ENCODE measurements around the gene ITGA6. TPM values are rescaled to one million over a fixed set of nuclear protein-coding genes. Genes with fewer than 3 reads are reported as not detected.

ITGA6 gene
- polyA plus RNA-seq, 1 experiment: 14.8 TPM

DNA sequence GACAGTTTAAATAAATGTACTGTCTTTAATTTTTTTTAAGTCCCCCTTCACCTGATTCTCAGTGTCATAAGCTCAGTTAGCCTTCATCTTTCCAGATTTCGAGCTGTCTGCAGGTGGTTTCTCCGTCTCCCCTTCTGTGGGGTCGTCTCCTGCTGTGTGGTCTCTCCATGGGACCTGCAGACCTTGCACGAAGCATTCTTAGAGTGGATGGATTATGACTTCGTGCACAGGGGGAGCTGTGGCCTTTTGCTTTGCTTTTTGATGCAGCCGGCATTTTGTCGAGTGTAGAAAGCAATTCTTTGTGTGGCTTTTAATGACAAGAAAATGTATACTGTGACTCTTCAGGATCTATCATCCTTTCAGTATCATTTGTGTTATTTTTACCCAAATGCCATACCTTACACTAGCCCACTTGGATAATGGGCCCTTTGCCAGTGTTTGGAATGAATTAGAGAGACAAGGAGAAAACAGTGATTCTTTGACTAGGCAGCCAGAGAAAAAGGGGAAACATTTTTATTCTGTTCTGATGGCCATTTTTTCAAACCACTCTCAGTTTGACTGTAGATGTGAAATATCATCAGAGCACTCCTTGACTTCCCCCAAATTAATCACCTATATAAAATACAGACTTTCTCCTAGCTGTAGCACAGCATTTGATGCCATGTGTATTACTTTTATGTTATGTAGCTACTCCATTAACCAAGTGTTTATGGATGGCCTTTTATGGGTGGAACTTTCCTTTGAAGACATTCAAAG, 54.3 kb downstream of the ITGA6 start:
- no peaks in the 10 kb centered on the region for H3K27me3 ChIP-seq (ENCODE audit: control insufficient read depth, insufficient read depth, low read length)
- TF ChIP-seq CTCF (IDR thresholded peaks at IDR 0.05; ENCODE audit: low read depth, low read length): 0 out of 2 replicates have a peak, but pooled peaks have one; percentile 10
- H3K9me3 ChIP-seq (ENCODE audit: control insufficient read depth, insufficient read depth, low read length): no peaks in the 10 kb centered on the region
- ChIA-PET CTCF (interaction anchor here (0.7 to 3.7 kb wide), 6 partner anchors 10 to 778 kb away, joined by 3 to 20 read pairs (median 4); no protein-coding TSS in a partner anchor), POLR2A (no interaction called here)
- H3K27ac ChIP-seq (ENCODE audit: low read depth, low read length): no peak overlapping the region
- no peak for DNase-seq (ENCODE audit: low read depth, low spot score)
- no peak overlapping the region for H3K4me3 ChIP-seq (ENCODE audit: low read depth, low read length)

DNA sequence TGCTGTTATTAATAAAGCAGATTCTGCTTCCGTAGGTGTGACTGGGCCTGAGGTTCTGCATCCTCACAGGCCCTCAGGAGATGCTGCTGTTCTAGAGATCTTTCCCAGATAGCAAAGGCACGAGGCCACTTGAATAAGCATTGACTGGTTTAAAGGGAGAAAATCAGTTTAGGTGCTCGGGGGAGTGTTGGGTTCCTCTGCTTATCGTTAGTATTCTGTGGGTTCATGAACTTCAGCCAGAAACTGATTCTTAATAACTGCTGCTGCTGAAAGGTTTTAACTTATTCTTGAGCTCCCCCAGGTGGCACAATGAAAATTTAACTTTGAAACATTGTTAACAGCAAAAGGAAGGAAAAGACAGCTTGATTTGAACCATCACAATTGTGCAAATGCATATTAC, 56.9 kb downstream of the ITGA6 start:
- no peak overlapping the region for H3K4me3 ChIP-seq (ENCODE audit: low read depth, low read length)
- TF ChIP-seq CTCF (IDR thresholded peaks at IDR 0.05; ENCODE audit: low read depth, low read length): peak; percentile 41; the same call in 1 of the 2 replicates
- H3K27me3 ChIP-seq (ENCODE audit: control insufficient read depth, insufficient read depth, low read length): no peaks in the 10 kb centered on the region
- ChIA-PET CTCF (interaction anchor here (0.6 to 3.7 kb wide), 16 partner anchors 8 to 910 kb away, joined by 3 to 20 read pairs (median 4); no protein-coding TSS in a partner anchor), POLR2A (no interaction called here)
- no peak overlapping the region for H3K27ac ChIP-seq (ENCODE audit: low read depth, low read length)
- no peak for DNase-seq (ENCODE audit: low read depth, low spot score)
- no peaks in the 10 kb centered on the region for H3K9me3 ChIP-seq (ENCODE audit: control insufficient read depth, insufficient read depth, low read length)

- CTCF ChIA-PET: interaction anchor here (0.6 to 3.7 kb wide), 16 partner anchors 9 to 911 kb away, joined by 3 to 20 read pairs (median 4); no protein-coding TSS in a partner anchor
- Histone ChIP-seq H3K27me3 (ENCODE audit: control insufficient read depth, insufficient read depth, low read length) (no peaks in the 10 kb centered on the region), H3K27ac (ENCODE audit: low read depth, low read length) (no peak overlapping the region), H3K4me3 (ENCODE audit: low read depth, low read length) (no peak overlapping the region), H3K9me3 (ENCODE audit: control insufficient read depth, insufficient read depth, low read length) (no peaks in the 10 kb centered on the region)
- TF ChIP-seq CTCF (IDR thresholded peaks at IDR 0.05; ENCODE audit: low read depth, low read length): no peak
- POLR2A ChIA-PET: interaction anchor here (0.9 kb wide), 1 partner anchor 313 kb away, joined by 3 read pairs; no protein-coding TSS in a partner anchor
- no peak for DNase-seq (ENCODE audit: low read depth, low spot score)
Observed at GRCh38 chr2:172484706-172485105, 57.3 kb downstream of the ITGA6 start.

DNA sequence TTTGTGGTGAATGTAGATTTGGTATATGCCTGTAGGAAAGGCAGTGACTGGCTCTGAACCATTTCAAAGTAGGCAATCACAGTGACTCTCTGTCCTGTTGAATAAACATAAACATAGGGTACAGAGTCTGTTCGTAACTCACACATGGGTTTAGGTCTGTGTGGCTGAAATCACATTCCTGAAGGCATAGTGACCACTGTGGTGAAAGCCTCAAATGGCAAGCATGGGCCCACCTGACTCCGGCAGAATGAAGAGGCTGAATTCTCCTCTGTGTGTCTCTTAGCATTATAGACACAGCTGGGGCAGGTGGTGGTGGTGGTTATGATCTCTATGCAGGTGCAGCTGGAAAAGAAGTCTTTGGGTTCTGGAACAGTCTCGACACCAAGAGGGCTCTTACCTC, 61.2 kb downstream of the ITGA6 start:
- no peak for TF ChIP-seq CTCF (IDR thresholded peaks at IDR 0.05; ENCODE audit: low read depth, low read length)
- no peak for DNase-seq (ENCODE audit: low read depth, low spot score)
- CTCF ChIA-PET: interaction anchor here (1.3 kb wide), 1 partner anchor 316 kb away, joined by 3 read pairs; no protein-coding TSS in a partner anchor

DNA sequence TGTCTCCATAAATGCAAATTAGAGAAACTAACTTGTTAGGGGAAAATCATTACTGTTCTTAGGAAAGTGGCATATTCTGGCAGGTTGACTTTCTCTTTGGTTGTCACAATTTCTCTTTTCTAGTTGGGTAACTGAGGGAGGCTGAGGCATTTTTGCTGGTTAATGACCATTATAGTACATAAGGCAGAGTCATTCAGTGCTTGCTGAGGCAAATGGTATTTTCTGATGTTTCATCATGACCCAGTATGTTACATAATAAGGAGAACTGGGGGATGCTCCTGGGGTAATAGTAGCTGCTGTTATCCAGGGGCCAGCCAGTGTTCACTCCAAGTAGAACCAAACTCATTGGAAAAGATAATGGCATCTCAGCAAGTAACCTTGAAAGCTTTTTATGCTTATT, 62.3 kb downstream of the ITGA6 start:
- DNase-seq (ENCODE audit: low read depth, low spot score): no peak
- ChIA-PET POLR2A (no interaction called here), CTCF (interaction anchor here (1.3 kb wide), 1 partner anchor 317 kb away, joined by 3 read pairs; no protein-coding TSS in a partner anchor)
- Histone ChIP-seq H3K27ac (ENCODE audit: low read depth, low read length) (no peak overlapping the region), H3K4me3 (ENCODE audit: low read depth, low read length) (no peak overlapping the region), H3K9me3 (ENCODE audit: control insufficient read depth, insufficient read depth, low read length) (no peaks in the 10 kb centered on the region), H3K27me3 (ENCODE audit: control insufficient read depth, insufficient read depth, low read length) (no peaks in the 10 kb centered on the region)
- no peak for TF ChIP-seq CTCF (IDR thresholded peaks at IDR 0.05; ENCODE audit: low read depth, low read length)

More for the DNA sequence above, 61.2 kb downstream of the ITGA6 start:
- no peak overlapping the region for H3K27ac ChIP-seq (ENCODE audit: low read depth, low read length)
- no peaks in the 10 kb centered on the region for H3K27me3 ChIP-seq (ENCODE audit: control insufficient read depth, insufficient read depth, low read length)
- POLR2A ChIA-PET: no interaction called here
- no peaks in the 10 kb centered on the region for H3K9me3 ChIP-seq (ENCODE audit: control insufficient read depth, insufficient read depth, low read length)
- no peak overlapping the region for H3K4me3 ChIP-seq (ENCODE audit: low read depth, low read length)

Measured in AG04450 (cell line).